HG03520 (cell line): Measurements from ENCODE around the gene CAGE1.
A peak's percentile ranks its signal among the peaks of the same experiment; 100 is the strongest.
"Not testable (repeated sequence)": the region's sequence is repeated elsewhere in the genome, so short reads cannot be mapped to it uniquely, and the experiment has no call there.

Experiments used
- ATAC-seq: cut with Tn5 transposase; IDR thresholded peaks from one replicate; pipeline ENCODE4 v1.9.1; 2021; ENCODE audit warnings: mild to moderate bottlenecking, moderate library complexity; ENCODE audit not compliant: unreplicated experiment

CAGE1 gene

GRCh38 chr6:7341271-7341670, 48.3 kb downstream of the CAGE1 start:
- no peak for ATAC-seq

- not testable (repeated sequence) for ATAC-seq
These were observed 50.4 kb downstream of the CAGE1 start for GRCh38 chr6:7339007-7339732.

- no peak for ATAC-seq
These were observed 51.5 kb downstream of the CAGE1 start for GRCh38 chr6:7338031-7338430.

GRCh38 chr6:7335519-7335918, 54.0 kb downstream of the CAGE1 start:
- ATAC-seq = no peak

GRCh38 chr6:7334685-7335084, 54.9 kb downstream of the CAGE1 start:
- no peak for ATAC-seq

- no peak for ATAC-seq
These were observed 57.3 kb downstream of the CAGE1 start for GRCh38 chr6:7332090-7332745.

GRCh38 chr6:7331452-7331851, 58.1 kb downstream of the CAGE1 start:
- no peak for ATAC-seq

GRCh38 chr6:7328243-7328642, 61.3 kb downstream of the CAGE1 start:
- no peak for ATAC-seq

GRCh38 chr6:7325750-7326149, 63.8 kb downstream of the CAGE1 start:
- no peak for ATAC-seq

- peak; percentile 63 for ATAC-seq
These were observed 65.0 kb downstream of the CAGE1 start for GRCh38 chr6:7324520-7324919.

GRCh38 chr6:7323074-7323473, 66.5 kb downstream of the CAGE1 start:
- ATAC-seq = no peak

GRCh38 chr6:7321866-7322265, 67.7 kb downstream of the CAGE1 start:
- ATAC-seq = not testable (repeated sequence)

GRCh38 chr6:7319406-7319805, 70.1 kb downstream of the CAGE1 start:
- ATAC-seq = not testable (repeated sequence)

- no peak for ATAC-seq
These were observed 72.0 kb downstream of the CAGE1 start for GRCh38 chr6:7317538-7317937.

GRCh38 chr6:7316658-7317533, 72.6 kb downstream of the CAGE1 start:
- ATAC-seq = no peak

GRCh38 chr6:7315948-7316365, 73.6 kb downstream of the CAGE1 start:
- ATAC-seq = no peak

- ATAC-seq = not testable (repeated sequence)
These were observed 74.2 kb downstream of the CAGE1 start for GRCh38 chr6:7315087-7315947.

GRCh38 chr6:7314414-7314813, 75.1 kb downstream of the CAGE1 start:
- no peak for ATAC-seq

- no peak for ATAC-seq
These were observed 75.9 kb downstream of the CAGE1 start for GRCh38 chr6:7313505-7314165.
